DMS153 treated with DMSO at 0.1 percent for 48 hours (cell line): ENCODE measurements around the gene VDAC1.
"Not testable (repeated sequence)": the region's sequence is repeated elsewhere in the genome, so short reads cannot be mapped to it uniquely, and the experiment has no call there.

Experiments used
- DNase-seq: peaks from one replicate; lab custom pipeline; 2025; ENCODE audit not compliant: unreplicated experiment; lab: John Stamatoyannopoulos, UW

The VDAC1 gene, protein sequence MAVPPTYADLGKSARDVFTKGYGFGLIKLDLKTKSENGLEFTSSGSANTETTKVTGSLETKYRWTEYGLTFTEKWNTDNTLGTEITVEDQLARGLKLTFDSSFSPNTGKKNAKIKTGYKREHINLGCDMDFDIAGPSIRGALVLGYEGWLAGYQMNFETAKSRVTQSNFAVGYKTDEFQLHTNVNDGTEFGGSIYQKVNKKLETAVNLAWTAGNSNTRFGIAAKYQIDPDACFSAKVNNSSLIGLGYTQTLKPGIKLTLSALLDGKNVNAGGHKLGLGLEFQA

DNA sequence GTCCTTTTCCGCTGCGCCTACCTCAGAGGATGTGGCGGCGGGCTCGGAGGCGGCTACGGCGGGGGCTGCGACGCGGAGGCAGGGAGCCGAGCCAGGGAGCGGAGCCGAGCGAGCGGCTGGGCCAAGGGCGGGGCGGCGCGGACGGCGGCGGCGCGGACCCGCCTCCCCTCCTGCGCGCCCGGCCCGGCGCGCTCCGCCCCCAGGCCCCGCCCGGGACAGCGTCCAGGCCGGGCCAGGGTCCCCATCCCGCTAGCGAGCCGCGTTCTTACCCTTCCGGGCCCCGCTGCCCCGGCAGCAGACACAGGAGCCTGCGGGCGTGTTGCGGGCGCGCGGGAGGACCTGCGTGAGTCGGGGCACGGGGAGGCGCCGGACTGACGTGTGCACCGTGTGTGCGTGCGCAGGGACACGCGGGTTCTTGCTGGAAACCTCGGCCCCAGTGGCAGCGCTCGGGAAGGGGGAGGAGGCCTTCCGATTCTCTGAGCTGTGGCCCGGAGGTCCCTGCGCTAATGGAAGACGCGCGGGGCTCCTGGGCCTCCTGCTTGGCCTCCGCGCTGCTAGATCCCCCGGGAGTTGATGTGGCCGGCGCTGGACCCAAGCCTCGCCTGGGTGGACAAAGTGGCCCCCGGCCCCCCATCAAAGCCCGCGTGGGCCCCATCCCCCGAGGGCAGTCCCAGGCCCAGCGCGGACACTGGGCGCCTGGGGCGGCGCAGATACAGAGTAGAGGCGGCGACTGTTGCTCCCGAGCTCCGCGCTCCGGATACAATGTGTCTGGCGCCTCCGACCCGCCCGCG, at the start of gene VDAC1:
Gene VDAC1, minus strand, starts transcription at position 350 of the 791 bp plus-strand sequence. CDS start 11,963 bp downstream, outside the sequence.
- DNase-seq, result peak; percentile 12

DNA sequence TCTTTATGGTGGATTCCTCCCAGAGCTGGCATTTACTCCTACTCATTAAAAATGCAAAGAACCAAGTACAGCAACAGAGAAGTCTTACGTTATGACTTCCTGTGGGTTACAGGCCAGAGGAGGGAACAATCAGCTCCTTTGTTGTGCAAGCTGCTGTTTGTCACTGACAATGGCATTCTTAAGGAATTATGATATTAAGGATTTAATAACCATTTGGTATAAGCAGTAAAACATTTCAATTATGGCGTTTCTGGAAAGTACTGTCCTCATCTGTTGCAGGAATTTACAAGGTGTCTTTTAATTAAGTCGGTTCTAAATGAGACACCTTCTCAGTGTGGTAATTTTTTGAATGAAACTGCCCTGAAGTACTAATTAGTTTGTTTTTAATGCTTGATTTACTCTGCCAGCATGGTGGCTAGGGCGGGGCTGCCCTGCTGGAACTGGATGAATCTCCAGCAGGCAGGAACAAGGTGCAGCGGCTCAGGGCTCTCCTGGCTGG, 49.1 kb upstream of the VDAC1 start:
- DNase-seq, result no peak

DNA sequence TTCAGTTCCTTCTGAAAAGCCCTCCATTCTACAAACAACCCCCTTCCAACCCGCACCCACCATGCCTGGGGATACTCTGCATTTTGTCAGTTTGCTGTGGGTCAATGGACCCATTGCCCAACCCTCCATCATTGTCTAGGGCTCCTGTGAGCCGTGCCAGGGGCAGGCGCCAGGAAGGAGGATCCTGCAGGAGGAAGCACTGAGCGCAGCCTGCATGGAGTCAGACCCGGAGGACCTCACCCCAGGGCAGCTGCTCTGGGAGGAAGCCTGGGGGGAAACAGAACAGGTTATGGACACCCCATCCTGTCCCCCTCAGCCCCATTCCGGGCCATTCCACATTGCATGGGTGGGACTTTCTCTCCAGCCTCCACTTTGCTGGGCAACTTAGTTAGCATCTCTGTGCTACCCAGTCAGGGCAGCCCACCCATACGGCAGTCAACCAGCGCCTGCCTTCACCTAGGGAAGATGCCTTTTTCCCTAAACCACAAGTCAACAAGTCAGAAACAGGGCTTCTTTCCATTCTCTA, 48.6 kb upstream of the VDAC1 start:
- DNase-seq, result no peak

DNA sequence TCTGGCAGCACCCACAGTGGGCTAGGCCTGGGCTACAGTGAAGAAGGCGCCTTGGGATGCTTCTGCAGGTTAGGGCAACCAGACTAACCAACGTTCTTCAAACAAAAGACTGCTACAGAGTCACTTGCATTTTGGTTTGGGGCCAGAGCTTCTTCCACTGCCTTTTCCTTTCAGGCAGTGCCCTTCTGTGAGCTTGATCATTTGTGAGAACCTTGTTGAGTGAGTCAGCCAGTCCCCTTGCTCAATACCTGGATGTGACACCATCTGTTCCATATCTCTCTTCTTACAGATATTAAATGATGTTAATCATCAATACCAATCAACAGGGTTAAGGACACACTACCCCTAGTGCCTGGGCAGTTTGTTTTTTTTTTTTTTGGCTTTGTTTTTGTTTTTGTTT, 46.5 kb upstream of the VDAC1 start:
- DNase-seq, result no peak

DNA sequence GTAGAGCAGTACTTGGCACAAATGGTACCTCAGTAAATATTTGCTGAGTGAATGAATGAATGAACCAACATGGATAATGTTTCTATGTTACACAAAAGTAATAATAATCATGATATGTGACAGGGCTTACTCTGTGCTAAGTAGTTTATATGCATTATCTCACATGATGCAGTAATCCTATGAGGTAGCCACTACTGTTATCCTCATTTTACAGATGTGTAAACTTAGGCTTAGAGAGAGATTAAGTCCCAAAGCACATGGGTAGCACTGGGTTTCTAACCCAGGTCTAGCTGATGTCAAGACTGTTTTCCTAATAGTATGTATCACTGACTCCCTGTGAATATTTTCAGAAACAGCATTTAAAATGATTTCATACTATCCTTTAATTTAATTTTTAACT, 44.1 kb upstream of the VDAC1 start:
- no peak for DNase-seq

DNA sequence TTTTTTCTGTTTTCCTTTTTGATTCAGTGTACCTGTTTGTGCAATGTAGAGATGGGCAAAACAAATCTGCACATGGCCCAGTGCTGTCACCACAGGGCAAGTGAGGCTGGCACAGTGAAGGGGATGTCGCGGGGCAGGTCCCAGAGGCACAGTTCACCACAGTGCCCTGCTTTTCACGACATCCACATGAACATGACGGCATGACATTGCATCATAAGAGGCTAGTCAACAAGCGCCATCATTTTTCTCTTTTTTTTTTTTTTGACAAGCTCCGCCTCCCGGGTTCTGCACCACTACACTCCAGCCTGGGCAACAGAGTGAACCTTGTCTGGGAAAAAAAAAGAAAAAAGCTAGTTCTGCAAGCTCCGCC, 42.9 kb upstream of the VDAC1 start:
- DNase-seq, result no peak

DNA sequence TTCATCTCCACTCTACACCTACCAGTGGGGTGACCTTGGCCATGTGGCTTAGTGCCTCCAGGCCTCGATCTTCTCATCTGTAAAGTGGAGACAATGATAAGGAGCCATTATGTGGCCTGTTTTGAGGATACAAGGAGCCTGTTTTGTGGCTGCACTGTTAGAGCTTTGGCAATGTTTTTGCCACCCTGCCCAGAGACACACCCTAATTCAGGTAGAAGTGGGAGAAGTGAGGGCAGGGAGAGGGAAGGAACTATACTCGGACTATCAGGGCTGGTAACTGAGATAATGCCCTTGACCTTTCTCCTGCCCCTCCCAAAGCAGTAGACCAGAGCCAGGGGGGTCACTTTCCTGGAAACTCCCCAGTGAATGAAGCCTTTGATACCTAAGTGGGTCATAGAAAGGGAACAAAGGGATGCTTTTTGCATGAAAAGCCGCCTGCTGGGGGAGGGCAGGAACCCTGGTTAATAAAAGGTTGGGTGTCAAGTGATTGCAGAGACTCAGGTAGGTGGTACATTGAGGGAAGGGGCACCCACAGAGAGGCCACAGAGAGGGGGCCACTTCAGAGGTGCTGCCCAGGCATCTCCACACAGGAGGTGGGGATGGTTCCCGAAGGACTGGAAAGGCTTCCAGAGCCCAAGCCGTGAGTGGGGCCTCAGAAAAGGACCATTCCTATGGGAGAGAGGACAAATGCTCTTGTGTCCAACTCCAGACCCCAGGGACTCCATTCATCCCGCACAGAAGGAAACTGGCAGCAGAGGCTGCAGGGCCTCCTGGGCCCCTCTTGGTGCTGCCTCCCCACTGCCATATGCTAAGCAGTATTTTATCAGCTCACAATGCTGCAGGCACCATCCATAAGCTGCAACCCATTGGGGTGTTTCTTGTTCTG, 42.3 kb upstream of the VDAC1 start:
- DNase-seq, result no peak

DNA sequence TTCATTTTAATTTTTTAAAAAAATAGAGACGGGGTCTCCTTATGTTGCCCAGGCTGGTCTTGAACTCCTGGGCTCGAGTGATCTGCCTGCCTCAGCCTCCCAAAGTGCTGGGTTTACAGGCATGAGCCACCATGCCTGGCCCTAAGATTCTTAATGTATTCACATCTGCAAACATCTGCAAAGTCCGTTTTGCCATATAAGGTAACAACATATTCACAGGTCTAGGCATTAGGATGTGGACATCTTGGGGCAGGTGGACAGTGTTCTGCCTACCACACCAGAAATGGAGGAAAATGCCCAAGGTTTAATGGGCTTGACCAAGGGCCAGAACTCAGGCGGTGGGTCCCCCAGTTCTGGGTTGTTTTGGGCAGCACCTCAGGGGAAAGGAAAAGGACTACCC, 41.6 kb upstream of the VDAC1 start:
- DNase-seq, result no peak

DNA sequence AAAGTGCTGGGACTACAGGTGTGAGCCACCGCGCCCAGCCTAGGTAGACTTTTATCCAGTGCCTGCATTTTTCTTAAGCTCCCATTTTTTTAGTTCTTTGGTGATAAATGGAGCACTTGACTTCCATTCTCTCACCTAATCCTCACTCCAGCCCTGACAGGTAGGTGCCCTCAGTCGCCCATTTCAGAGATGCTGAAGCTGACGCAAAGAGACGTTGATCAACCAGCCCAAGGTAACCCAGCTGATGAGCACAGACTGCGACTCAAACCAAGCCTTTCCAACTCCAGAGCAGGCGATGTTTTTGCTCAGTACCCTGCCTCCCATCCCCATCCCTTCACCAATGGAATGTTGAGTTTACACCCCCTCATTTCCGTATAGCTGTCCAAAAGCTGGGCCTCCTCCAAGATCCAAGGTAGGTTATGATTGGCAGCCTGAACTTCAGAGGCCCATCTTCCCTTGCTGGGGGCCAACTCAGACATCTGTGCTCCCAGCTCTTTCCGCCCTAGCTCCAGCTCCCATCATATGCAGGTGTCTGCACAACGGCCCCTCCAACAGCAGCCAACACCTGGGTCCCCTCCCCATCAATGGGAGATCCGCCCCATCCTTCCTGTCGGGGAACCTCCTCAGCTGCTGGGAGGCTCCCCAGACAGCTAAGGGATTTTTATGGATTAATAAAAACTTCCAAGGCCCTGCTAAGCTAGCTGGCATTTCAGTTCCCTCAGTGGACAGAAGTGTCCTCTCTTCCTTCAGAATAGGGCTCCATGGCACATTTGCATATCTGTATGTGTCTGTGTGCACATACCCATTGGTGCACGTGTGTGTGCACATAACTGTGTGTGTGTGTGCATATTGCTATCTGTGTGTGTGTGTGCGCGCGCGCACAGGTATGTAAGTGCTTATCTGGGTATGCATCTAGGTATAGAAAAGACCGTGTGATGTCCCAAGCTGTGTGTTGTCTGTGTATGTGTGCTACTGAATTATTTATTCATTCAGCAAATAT, 39.3 kb upstream of the VDAC1 start:
- no peak for DNase-seq

DNA sequence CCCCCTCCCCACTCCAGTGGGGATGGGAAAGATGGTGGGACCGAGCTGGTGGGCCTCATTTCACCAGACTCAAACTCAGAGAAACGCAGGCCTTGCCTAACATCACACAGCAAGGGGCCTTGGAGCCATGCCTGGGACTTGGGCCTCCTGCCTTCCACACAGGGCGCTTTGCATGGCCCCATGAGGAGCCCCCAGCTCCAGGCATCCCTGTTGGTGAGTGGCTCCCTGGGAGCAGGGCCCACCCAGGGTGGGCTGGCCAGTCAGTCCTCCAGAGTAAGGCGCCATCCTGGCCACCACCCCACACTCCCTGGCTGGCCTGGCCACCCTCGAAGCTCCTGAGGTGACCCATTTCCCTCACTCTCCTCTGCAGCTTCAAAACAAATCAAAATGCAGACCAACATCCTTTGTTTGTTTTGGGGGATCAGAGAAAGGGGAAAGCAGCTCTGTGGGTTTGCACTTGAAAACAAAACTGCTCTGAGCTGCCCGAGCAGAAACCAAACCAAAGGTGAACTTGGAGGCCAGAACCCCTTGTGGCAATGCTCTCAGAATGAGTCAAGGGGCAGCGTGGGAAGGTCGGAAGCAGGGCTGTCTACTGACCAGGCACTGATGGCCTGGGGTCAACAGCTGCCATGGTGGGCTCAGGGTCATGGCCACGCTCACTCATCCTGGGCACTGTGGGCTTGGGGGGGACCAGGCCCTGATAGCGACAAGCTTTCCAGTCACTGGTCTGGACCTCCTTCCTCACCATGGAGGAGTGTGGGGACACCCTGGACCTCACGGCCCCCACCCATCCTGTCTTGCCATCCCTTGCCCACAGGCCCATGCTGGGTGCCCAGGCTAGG, 37.0 kb upstream of the VDAC1 start:
- DNase-seq, result no peak

DNA sequence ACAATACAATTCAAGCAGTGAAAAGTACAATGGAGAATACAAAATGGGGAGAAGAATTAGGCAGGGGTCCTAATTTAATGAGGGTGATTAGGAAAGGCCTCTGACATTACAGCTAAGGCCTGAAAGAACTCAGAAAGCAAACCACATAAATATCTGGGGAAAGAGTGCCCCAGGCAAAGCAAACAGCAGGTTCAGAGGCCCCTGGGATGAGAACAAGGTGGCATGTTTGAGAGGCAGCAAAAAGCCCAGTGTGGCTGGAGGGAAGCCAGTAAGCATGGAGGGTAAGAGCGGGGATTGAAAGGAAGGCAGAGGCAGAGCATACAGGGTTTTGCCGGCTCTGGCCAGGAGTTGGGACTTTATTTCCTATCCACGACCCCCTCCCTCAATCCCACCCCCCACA, 33.4 kb upstream of the VDAC1 start:
- no peak for DNase-seq

DNA sequence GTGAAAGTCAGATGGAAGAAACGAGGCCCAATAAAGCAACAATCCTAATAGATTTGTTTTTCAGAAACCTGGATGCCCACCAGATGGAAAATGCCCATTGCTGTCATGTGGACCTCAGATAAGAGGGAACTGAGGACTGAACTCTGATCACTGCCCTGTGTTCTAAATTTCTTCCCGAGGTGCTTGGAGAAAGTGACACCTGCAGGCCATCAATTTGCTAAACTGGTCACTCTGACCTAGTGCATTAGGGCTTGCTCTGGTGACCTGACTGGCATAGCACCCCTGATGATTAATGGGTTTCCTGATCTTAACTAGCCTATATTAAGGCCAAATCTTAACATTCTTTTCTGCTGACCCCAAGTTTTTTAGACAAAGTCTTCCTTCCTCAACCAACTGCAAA, 32.4 kb upstream of the VDAC1 start:
- DNase-seq, result no peak

DNA sequence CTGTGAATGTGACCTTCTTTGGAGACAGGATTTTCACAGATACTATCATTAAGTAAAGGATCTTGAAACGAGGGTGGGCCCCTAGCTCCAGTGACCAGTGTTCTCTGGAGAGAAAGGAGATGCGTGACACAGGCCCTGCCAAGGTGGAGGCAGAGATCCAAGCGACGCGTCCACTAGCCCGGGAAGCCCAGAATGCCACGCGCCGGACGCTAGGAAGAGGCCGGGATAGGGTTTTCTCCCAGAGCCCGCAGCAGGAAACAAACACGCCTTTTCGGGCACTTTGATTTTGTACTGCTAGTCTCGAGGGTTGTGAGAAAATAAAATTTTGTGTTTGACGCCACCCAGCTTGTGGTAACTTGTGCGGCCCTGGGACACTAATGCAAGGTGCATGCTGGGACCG, 29.6 kb upstream of the VDAC1 start:
- no peak for DNase-seq

DNA sequence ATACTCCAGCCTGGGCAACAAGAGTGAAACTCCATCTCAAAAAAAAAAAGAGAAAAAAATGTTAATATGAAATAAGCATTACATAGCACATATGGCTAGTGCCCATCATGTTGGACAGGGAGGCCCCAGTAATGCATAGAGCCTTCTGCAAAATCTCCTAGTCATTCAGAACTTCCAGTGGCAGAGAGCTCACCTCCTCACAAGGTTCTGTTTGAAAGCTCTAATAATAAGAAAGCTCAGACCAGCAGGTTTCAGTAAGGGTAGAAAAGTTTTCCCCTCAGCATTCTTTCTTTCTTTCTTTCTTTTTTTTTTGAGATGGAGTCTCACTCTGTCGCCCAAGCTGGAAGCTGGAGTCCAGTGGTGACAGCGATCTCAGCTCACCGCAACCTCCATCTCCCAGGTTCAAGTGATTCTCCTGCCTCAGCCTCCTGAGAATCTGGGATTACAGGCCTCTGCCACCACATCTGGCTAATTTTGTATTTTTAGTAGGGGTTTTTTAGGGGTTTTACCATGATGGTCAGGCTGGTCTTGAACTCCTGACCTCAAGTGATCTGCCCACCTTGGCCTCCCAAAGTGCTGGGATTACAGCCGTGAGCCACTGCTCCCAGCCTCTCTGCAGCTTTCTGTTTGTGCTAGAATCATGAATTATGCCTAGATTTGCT, 25.7 kb upstream of the VDAC1 start:
- DNase-seq, result not testable (repeated sequence)

DNA sequence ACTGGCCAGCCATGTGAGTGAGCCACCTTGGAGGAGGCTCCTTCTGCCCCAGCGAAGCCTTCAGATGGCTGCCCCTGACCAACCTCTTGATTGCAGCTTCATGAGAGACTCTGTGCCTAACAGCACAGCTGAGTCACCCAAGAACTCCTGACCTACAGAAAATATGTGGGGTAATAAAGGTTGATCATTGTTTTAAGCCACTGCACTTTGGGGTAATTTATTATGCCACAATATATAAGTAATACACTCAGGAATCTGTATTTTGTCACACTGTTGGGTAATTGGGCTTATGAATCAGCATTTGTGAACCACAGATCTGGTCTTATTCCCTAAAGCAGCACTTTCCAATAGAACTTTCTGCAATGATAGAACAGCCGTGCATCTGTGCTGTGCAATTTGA, 24.4 kb upstream of the VDAC1 start:
- no peak for DNase-seq

DNA sequence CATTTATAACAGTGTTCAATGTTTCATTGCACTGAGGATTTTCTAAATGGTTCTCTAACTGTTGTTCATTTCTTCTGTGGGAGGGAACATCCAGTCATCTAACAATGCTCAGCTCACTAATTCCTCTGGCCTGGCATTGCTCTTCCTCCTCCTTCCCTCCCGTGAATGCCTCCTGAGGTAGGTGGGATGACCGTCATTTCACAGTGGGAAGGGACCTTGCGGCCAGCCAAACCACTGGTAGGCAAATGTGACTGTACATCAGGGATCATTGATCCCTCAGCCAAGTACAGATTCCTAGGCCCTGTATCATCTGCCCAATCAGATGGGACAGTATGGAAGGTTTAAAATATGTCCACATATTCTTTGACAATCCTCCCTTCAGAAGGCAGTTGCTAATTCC, 23.7 kb upstream of the VDAC1 start:
- no peak for DNase-seq

DNA sequence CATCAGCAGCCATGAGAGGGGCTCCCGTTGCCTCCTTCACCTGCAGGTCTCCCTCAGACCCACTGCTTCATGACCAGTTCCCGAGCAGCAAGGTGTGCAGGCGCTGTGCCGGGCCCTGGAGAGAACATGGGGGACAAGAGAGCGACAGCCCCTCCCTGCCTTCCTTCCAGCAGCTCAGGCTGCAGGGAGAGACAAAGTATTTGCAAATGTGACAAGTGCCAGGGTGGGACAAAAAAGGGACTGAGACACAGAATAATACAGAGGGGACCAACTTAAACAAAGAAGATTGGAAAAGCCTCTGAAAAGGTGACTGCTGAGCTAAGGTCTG, 22.5 kb upstream of the VDAC1 start:
- DNase-seq, result no peak

DNA sequence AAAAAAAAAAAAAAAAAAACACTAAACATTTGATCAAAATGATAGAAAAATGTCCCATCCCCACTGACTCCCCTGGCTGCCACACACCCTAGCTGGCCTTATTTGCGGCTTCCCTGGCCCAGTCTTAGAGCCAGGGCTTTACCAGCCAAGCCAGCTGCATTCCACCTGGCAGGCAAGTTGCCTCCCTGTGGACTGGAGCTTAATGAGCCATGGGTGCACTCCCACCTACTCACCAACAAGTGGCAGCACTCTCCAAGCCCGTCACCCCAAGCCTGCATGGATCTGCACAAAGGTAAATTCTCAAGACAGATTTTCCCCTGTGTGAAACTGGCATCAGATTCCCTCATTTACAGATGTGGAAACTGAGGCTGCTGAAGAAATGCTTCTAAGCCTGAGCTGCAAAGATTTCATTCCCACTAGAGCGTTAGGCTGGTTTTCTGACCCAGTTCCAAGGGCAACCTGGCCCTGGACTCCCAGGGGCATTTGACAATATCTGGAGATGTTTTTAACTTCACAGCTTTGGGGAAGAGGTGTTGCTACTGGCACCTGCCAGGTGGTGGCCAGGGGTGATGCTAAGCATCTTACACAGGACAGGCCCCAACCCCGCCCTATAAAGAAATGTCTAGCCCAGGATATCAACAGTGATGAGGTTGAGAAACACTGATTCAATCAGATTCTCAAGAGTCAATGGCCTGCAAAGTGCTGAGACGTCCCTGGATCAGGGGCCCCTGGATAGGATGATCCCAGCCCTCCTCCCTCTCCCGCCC, 21.9 kb upstream of the VDAC1 start:
- no peak for DNase-seq
